OCI-LY1 (cell line): ENCODE results near the gene MDN1.

Experiments
- H2AFZ ChIP-seq: fragments of 200-600 bp; sonication (generic), shearing (Covaris generic); 2 replicates; pipeline ENCODE4 v1.6.0; 2014; ENCODE audit warnings: antibody characterized with exemption, mild to moderate bottlenecking, low read length
- H3F3A ChIP-seq: fragments of 200-600 bp; sonication (generic), shearing (Covaris generic); 2 replicates; pipeline ENCODE4 v1.6.0; 2014; ENCODE audit warnings: mild to moderate bottlenecking, antibody characterized with exemption, low read length, moderate library complexity; ENCODE audit not compliant: insufficient read depth
- H3K27ac ChIP-seq: fragments of 200-600 bp; sonication (generic); 2 replicates; pipeline ENCODE4 v1.5.1; 2014; ENCODE audit warnings: low read length, mixed run types, mild to moderate bottlenecking, low read depth; ENCODE audit not compliant: poor library complexity, severe bottlenecking
- H3K27me3 ChIP-seq: fragments of 200-600 bp; sonication (generic); 2 replicates; pipeline ENCODE4 v1.6.0; 2014; ENCODE audit warnings: antibody characterized with exemption, mild to moderate bottlenecking, low read length, moderate library complexity; ENCODE audit not compliant: insufficient read depth
- H3K36me3 ChIP-seq: fragments of 200-600 bp; sonication (generic); 2 replicates; pipeline ENCODE4 v1.6.1; 2014; ENCODE audit warnings: mild to moderate bottlenecking, antibody characterized with exemption, low read length, moderate library complexity, mixed read lengths; ENCODE audit not compliant: insufficient read depth
- H3K4me1 ChIP-seq: fragments of 200-600 bp; sonication (generic); 2 replicates; pipeline ENCODE4 v1.5.1; 2014; ENCODE audit warnings: mild to moderate bottlenecking, low read length, moderate library complexity; ENCODE audit not compliant: insufficient read depth, severe bottlenecking
- H3K4me2 ChIP-seq: fragments of 200-600 bp; sonication (generic), shearing (Covaris generic); 2 replicates; pipeline ENCODE4 v1.6.1; 2014; ENCODE audit warnings: low read length
- H3K4me3 ChIP-seq: fragments of 200-600 bp; sonication (generic); 2 replicates; pipeline ENCODE4 v1.5.1; 2014; ENCODE audit warnings: low read length, low read depth, mild to moderate bottlenecking, mixed read lengths; ENCODE audit not compliant: poor library complexity, severe bottlenecking
- H3K79me2 ChIP-seq: fragments of 200-600 bp; shearing (Covaris generic); 2 replicates; pipeline ENCODE4 v1.6.1; 2016; ENCODE audit warnings: mixed run types, low read length, mixed read lengths; ENCODE audit not compliant: insufficient read depth
- H3K9ac ChIP-seq: fragments of 200-600 bp; sonication (generic), shearing (Covaris generic); 2 replicates; pipeline ENCODE4 v1.6.1; 2014; ENCODE audit warnings: mild to moderate bottlenecking, low read length, mixed read lengths
- H3K9me2 ChIP-seq: fragments of 200-600 bp; sonication (generic), shearing (Covaris generic); 2 replicates; pipeline ENCODE4 v1.6.1; 2014; ENCODE audit warnings: low read depth, mild to moderate bottlenecking, low read length, mixed read lengths
- H3K9me3 ChIP-seq: fragments of 200-600 bp; shearing (Covaris generic); 2 replicates; pipeline ENCODE4 v1.6.1; 2014; ENCODE audit warnings: low read length, mixed read lengths
- H4K20me1 ChIP-seq: fragments of 200-600 bp; sonication (generic), shearing (Covaris generic); 2 replicates; pipeline ENCODE4 v1.6.0; 2016; ENCODE audit warnings: mild to moderate bottlenecking, low read length; ENCODE audit not compliant: insufficient read depth
- EZH2 ChIP-seq: fragments of 200-600 bp; sonication (generic), shearing (Covaris generic); IDR thresholded peaks from 2 replicates; pipeline ENCODE4 v1.8.0; 2017; ENCODE audit warnings: borderline replicate concordance, mixed run types, mild to moderate bottlenecking, antibody characterized with exemption, low read length, moderate library complexity, mixed read lengths
- TF ChIP-seq, protein P1 (sequence below): fragments of 200-600 bp; sonication (generic), shearing (Covaris generic); IDR thresholded peaks from 2 replicates; pipeline ENCODE4 v1.5.1; 2017; ENCODE audit warnings: mild to moderate bottlenecking, antibody characterized with exemption, low read length, moderate library complexity, mixed read lengths

Gene MDN1

DNA sequence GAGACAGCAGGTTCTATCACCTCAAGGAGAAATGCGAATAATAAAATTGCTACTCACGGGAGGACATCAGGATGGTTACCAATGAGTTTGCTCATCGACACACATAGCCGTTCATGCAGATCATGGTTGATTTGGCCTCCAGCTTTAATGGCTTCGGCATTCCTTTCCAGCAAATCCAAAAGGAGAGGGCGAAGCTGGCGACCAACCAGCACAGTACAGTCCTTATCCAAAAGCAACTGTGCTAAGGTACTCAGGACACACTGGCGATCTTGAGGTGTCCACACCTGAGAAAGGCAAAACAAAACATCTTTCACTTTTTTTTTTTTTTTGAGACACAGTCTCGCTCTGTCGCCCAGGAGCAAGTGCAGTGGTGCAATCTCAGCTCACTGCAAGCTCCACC lies 16.3 kb downstream of the MDN1 start:
- Histone ChIP-seq H3K36me3 (peaks cover 47% of the 10 kb centered on the region), H3K9ac (no peak overlapping the region), H3K4me1 (no peaks in the 10 kb centered on the region), H3K27me3 (no peaks in the 10 kb centered on the region), H3K4me3 (no peak overlapping the region), H2AFZ (no peak overlapping the region), H3K9me3 (no peaks in the 10 kb centered on the region), H3K79me2 (peaks cover 37% of the 10 kb centered on the region), H3K9me2 (no peaks in the 10 kb centered on the region), H4K20me1 (no peaks in the 10 kb centered on the region), H3K27ac (no peak overlapping the region), H3K4me2 (no peak overlapping the region), H3F3A (no peaks in the 10 kb centered on the region)
- TF ChIP-seq, protein P1, sequence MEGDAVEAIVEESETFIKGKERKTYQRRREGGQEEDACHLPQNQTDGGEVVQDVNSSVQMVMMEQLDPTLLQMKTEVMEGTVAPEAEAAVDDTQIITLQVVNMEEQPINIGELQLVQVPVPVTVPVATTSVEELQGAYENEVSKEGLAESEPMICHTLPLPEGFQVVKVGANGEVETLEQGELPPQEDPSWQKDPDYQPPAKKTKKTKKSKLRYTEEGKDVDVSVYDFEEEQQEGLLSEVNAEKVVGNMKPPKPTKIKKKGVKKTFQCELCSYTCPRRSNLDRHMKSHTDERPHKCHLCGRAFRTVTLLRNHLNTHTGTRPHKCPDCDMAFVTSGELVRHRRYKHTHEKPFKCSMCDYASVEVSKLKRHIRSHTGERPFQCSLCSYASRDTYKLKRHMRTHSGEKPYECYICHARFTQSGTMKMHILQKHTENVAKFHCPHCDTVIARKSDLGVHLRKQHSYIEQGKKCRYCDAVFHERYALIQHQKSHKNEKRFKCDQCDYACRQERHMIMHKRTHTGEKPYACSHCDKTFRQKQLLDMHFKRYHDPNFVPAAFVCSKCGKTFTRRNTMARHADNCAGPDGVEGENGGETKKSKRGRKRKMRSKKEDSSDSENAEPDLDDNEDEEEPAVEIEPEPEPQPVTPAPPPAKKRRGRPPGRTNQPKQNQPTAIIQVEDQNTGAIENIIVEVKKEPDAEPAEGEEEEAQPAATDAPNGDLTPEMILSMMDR, result no peak
- TF ChIP-seq EZH2, result no peak

DNA sequence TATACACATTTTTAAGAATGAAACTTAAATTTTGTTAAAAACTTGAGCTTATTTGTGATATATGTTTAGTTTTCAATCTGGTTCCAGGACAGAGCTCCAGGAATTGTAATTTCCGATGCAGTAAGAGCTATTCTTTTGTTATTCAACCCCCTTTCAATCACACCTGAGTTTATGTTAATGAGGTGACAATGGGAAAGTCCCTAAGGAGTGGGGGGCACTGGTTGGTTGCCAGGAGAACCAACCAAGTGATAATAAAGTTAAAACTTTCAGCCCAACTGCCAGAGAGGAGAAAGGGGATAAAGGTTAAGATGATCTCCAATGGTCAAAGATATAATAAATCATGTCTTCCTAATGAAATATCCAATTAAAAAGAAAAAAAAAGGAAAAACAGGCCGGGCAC lies 19.8 kb downstream of the MDN1 start:
- H3K4me2 ChIP-seq, result no peak overlapping the region
- no peaks in the 10 kb centered on the region for H4K20me1 ChIP-seq
- no peaks in the 10 kb centered on the region for H3F3A ChIP-seq
- H3K9ac ChIP-seq, result no peak overlapping the region
- H3K27ac ChIP-seq, result no peak overlapping the region
- H3K4me1 ChIP-seq, result peaks cover under 1% of the 10 kb centered on the region
- no peaks in the 10 kb centered on the region for H3K9me2 ChIP-seq
- no peaks in the 10 kb centered on the region for H3K27me3 ChIP-seq
- peaks cover 6% of the 10 kb centered on the region for H3K79me2 ChIP-seq
- H3K36me3 ChIP-seq, result peaks cover 61% of the 10 kb centered on the region
- H2AFZ ChIP-seq, result no peak overlapping the region
- no peak overlapping the region for H3K4me3 ChIP-seq
- TF ChIP-seq EZH2, result no peak
- TF ChIP-seq, protein P1, result no peak
- no peaks in the 10 kb centered on the region for H3K9me3 ChIP-seq

DNA sequence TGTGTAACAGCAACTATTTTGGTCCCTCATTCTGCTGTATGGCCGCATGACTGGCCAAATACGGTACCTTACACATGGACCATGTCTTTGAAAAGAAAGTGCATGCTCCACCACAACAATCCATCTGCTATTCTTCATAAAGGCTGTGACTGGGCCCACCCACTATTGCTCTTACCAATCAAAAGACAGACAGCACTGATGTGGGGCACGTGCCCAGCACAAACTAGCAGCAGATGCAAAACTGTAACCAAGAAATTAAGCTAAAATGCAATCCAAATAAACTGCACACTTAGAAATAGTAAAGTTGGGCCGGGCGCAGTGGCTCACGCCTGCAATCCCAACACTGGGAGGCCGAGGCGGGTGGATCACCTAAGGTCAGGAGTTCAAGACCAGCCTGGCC lies 20.5 kb downstream of the MDN1 start:
- Histone ChIP-seq H3K4me2 (no peak overlapping the region), H3K27ac (no peak overlapping the region), H3K9ac (no peak overlapping the region), H3K79me2 (peaks cover 2% of the 10 kb centered on the region; the same call in 1 of the 2 replicates), H3F3A (no peaks in the 10 kb centered on the region), H3K9me2 (no peaks in the 10 kb centered on the region), H3K4me3 (no peak overlapping the region), H2AFZ (no peak overlapping the region), H3K9me3 (no peaks in the 10 kb centered on the region), H4K20me1 (no peaks in the 10 kb centered on the region), H3K4me1 (peaks cover 7% of the 10 kb centered on the region), H3K36me3 (peaks cover 67% of the 10 kb centered on the region), H3K27me3 (no peaks in the 10 kb centered on the region)
- TF ChIP-seq, protein P1, result no peak
- TF ChIP-seq EZH2, result no peak
